HG03060 (cell line): ENCODE data around the gene SLC7A10.

Experiments
- ATAC-seq: cut with Tn5 transposase; IDR thresholded peaks from one replicate; pipeline ENCODE4 v1.9.1; 2021; ENCODE audit warnings: low read depth, moderate number of reproducible peaks; ENCODE audit not compliant: unreplicated experiment

SLC7A10 gene

DNA sequence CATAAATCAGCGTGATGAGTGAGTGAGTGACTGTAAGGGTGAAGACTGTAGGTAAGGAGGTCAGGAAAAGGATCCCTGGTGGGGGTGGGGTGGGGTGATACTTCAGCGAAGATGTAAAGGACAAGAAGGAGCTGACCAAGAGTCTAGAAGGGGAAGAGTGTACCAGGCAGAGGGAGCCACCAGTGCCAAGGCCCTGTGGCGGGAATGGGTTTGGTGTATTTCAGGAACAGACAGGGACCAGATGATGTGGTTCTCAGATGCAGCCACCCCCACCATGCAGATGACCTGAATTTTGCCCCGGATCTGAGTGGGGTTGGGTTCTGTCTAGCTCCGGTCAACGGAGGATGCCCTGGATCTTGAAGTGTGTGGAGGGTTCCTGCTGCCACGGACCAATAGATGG, 30.1 kb upstream of the SLC7A10 start:
- ATAC-seq: no peak

DNA sequence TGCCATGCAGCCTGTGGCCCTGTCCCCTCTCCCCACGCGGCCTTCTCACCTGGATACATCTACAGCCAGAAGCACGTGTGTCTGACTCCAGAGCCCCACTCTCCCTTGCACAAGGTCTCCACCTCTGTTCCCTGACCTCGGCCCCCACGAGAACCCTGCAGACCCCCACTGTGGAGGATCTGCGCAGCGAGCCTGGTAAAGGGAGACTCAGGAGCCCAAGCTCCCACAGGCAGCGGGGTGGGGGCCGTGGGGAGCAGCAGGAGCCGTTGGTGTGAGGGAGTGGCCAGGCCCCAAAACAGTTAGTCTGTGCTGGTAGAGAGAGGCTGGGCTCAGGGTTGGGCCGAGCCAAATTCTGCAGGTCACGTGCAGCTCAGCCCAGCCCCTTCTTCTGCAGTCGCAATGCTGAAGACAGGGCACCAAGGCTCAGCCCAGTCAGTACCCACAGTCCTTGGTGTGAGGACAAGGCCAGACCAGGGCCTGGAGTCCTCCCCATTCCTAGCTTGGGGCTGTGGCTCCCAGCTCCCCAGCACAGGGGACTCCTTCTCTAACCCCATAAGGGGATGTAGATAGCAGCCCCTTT, 28.7 kb upstream of the SLC7A10 start:
- no peak for ATAC-seq

DNA sequence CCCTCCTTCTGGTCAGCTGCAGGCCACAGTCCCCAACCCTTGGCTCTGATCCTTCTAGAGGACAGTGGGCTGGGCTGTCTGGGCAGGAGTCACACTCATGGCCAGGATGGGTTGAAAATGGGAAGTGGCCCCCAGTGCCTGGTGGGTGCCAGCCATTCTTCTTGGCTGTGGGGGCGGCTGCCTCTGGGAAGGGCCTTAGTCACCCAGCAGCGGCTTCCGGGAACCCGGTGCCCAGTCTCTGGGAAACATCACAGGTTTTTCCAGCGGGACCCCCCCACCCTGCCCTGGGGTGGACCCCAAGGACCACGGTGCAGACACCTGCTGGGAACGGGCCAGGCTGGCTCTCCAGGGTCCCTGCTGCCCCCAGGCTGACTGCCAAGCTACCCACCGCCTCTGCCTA, 27.3 kb upstream of the SLC7A10 start:
- ATAC-seq: no peak

DNA sequence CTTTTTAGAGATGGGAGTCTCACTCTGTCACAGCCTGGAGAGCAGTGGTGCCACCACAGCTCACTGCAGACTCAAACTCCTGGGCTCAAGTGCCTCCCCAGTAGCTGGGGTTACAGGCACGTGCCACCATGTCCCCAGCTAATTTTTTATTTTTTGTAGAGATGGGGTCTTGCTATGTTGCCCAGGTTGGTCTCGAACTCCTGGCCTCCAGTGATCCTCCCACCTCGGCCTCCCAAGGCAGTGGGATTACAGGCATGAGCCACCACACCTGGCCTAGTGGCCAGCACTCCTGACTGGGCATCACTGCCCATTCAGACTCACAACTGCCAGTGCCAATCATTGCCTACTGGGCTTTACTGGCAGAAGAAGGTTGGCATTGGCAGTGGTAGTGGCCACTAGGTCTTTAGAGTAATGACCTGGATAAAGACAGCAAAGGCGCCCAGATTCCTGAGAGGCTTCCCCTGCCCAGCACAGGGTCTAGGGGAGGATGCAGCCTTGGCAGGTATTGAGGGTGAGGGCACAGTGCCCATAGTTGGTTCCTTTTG, 26.8 kb upstream of the SLC7A10 start:
- no peak for ATAC-seq

DNA sequence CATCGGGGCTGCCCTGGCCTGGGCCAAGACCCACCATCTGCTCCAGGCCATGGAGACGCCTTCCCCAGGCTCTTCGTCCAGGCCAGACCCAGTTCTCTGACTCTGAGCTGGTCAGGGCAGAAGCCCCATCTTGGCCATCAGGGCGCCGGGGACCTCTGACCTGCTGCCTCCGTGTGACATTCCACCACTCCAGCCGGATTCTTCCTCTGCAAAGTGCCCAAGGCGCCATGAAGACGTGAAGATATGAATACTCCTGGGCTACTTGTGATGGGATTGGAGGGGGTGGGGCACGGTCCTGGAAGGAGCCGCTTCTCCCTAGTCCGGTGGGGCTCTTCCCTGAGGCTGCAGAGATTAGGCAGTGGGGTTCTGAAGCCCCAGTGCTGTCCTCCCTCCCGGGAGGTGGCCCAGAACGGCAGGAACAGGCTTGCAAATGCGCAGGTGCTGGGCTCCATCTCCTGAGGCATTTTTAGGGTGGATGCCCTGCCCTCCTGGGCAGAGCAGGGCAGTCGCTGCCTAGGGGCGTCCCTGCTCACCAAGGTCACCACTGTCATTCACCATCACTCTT, 26.0 kb upstream of the SLC7A10 start:
- no peak for ATAC-seq

DNA sequence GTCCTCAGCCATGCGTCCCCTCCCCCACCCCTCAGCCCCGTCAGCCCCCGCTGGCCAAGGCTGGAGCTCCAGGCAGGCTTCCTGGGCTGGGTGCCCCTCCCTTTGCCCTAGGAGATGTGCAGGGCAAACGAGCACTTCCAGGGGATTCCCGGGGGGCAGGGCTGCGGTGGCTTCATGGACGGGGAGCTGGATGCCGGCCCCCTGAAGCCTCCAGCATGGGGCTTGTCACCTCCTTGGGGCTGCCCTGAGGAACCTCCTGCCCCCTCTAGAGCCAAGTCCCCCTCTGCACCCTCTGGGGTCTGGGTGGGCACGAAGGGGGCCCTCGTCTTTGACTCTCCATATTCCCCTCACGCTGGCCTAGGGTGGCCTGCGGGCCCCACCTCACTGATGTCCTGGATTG, 25.4 kb upstream of the SLC7A10 start:
- no peak for ATAC-seq

DNA sequence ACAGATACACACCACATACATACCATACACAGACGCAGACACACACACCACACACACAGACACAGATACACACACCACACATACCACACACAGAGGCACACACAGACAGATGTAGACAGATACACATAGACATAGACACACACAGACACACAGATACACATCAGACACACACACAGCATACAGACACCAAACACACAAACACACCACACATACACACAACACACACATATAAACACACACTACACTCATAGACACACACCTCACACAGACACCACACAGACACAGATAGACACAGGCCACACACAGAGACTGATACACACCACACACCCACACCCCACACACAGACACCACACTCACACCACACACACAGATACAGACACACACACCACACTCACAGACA, 24.9 kb upstream of the SLC7A10 start:
- ATAC-seq: no peak

DNA sequence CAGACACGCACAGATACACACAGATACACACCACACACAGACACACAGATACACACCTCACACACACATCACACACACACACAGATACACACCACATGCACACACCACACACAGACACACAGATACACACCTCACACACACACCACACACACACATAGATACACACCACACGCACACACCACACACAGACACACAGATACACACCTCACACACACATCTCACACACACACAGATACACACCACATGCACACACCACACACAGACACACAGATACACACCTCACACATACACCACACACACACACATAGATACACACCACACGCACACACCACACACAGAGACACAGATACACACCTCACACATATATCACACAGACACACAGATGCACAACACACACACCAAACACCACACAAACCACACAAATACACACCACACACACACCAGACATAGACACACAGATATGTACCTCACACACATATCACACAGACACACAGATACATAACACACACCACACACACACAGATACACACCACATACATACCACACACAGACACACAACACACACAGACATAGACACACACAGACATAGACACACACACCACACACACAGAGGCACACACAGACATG, 24.2 kb upstream of the SLC7A10 start:
- ATAC-seq: no peak

DNA sequence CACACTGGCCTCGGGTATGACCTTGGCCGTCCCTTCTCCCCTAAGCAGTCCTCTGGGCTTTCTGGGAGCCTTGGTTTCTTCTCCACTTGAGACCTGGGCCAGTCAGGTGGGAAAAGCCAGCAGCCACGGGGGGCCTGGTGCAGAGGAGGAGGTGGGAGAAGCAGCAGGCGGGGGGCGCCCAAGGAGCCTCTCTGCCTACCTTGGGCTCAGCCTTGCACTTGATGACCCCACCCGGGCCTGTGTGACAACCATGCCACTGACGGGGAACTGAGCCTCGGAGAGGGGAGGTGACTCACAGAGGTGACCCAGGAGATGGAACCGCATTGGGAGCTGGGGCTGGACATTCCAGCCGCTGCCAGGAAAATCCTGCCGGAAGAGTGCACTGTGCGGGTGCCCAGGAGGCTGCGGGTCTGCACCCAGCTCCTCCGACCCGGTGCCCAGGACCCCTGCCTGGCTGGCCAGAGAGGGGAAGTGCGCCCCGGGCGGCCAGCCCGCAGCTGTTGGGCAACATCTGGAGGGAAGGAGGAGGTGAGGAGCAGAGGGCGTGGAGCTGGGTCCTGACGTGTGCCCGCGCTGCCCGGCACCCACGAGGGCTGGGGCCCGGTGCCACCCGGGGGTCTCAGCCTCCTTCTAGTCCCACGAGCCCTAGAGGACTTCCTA, 23.4 kb upstream of the SLC7A10 start:
- no peak for ATAC-seq

DNA sequence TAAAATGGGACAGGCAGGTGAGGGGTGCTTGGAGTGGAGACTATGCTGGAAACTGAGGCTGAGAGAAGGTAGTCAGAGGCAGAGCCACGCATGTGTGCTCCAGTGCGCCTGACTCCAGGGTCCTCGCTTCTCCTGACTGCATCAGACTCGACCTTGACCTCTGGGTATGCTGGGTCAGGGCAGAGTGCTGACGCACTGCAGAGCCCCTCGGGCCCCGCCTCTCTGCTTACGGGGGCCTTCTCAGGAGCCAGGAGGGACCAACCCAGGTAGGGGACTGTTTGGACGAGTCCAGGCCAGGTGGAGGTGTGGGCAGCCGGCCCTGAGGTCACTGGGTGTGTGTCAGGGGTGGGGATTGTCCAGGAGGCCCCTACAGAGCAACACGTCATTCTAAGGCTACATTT, 22.9 kb upstream of the SLC7A10 start:
- no peak for ATAC-seq

DNA sequence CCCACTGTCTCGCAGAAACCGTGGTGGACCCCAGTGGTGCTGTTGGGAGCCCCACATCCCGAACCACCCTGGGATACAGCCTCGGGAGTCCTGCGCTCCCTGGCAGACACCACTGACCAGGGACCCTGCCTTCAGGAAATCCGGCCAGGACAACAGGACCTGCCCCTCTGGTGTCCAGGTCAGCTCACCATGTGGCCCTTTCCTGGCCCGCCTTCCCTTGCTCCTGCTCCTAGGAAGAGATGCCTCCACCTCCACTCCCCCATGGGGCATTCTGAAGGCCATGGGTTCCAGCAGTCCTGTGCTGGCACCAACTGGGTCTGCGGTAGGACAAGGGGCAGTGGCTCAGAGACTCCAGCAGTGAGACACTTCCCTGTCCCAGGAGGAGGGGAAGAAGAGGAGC, 22.5 kb upstream of the SLC7A10 start:
- ATAC-seq: no peak

DNA sequence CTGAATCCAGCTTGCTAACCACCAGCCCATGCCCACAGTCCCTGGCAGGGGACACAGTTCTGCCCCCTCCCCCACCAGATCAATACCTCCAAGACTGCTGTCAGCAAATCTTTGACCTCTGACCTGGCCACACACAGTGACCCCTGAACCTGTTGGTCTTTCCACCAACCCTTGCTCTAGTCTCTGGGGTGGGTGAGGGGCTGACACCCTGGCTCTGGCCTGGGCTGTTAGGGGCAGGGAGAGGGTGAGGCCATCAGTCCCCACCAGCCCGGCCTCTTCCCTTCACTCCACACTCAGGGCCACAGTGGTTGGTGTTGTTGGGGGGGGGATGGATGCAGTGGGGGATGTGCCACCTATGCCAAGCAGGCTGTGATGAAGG, 21.8 kb upstream of the SLC7A10 start:
- ATAC-seq: no peak

DNA sequence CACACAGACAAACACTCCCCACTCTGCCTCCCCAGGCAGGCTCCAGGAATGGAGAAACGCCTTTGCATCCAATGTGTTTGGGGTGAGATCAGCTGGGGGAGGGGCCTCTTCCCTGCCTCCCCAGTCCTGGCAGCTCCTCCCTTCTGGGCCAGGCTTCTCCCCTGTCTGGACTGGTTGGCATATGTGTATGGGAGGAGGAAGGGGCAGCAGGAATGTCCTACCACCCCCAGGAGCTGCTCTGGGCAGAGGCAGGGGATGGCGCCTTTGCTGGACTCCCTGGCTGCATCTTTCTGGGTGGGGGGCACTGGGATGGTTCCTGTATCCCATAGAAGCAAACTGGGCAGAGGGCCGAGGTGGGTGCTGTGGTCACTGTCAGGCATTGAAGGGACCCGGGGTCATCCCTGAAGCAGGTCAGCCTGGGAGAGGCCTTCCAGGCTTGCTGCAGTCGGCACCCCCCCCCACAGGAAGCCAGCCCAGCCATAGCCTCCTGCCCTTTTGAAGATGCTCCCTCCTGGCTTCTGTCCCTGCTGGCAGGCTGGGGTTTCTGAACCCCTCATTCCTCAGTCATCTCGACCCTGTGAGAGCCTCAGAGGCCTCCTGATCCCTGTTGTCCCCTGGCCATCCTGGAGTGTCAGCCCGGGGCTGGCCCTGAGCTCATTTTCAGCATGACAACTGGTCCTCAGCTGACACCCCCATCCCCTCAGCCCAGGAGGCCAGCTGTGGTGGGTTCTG, 21.2 kb upstream of the SLC7A10 start:
- ATAC-seq: no peak

DNA sequence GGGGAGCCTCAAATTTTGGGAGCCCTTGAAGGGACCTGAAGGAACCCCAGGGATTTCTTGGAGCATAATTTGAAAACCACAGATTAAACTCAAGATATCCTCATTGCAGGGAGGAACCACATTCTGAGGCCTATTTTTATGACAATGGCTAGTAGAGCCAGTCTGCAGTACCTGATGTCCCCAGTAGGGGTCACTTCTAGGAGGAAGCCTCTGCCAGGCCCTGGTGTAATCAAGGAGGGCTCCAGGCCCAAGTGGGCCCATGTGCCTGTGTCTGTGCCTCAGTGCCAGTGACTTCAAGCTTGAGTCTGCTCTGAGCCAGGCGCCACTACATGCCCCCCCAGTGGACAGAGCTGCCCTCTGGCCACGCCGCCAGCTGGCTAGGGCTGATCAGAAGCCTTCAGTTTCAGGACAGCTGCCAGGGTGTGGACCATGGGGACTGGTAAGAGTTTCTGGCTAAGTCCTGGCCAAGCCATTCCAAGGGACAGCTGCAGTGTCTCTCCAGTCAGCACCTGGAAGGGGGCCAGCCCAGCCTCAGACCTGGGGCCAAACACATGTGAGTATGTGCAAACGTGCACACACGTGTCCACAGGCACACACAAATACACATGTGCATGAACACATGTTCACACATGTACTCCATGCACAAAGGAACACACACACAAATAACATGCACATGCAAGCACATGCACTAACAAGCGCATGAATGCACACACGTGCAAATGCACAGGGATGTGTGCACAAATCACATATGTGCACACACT, 20.5 kb upstream of the SLC7A10 start:
- no peak for ATAC-seq

DNA sequence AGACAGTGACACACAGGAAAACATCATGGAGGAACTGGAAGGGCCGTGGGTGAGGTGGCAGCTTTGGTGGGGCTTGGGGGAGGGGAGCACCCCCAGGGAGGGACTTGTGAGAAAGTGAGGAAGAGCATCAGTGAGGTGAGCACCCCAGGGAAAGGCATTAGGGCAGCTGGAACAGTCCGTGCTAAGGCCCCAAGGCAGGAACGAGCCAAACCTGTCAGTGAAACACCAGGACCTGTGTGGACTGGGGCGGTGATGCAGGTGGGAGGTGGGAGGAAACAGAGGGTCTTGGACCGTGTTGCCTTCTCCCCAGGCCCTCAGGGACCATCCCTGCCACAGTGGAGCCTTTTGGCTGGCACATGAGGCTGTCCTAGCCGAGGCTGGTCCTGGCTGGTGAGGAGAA, 17.3 kb upstream of the SLC7A10 start:
- ATAC-seq: no peak

DNA sequence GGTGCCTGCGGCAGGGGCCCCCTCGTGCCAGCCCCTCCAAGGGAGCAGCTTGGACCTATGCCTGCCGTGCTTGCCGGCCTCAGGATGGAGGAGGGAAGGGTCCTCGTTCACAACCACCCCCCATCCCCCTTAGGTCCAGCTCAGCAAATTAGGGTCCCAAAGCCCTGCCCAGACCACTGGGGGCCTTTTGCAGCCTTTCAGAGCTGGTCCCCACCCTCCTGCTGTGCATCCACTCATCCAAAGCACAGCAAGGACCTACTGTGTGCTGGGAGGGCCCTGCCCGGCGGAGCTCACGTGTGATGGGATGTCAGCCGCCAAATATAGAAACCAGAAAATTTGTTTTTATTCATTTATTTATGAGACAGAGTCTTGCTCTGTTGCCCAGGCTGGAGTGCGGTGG, 16.5 kb upstream of the SLC7A10 start:
- ATAC-seq: no peak

DNA sequence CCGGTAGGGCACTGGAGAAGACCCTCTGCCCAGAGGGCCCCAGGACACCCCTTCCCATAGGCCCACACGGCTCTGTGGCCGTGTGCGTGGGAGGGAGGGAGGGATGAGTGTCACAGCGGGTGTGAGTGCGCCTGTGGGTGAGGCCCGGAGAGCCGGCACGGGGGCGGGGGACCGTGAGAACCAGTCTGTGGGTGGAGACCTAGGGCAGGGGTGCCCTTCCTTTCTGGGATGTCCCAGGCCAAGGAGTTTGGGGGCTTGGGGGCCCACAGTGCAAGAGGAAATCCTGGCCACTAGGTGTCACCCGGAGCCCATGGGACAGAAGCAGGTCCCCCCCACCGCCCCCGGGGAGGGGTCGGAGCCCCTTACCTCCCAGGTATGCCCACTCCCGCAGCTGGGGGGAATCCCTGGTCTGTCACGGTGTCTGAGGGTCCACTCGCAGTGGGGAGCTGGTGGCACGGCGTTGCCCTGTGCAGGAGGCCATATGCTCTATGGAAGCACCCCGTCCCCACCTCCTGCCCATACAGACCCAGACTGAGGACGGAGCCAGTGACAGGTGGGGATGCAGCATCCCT, 16.0 kb upstream of the SLC7A10 start:
- no peak for ATAC-seq

DNA sequence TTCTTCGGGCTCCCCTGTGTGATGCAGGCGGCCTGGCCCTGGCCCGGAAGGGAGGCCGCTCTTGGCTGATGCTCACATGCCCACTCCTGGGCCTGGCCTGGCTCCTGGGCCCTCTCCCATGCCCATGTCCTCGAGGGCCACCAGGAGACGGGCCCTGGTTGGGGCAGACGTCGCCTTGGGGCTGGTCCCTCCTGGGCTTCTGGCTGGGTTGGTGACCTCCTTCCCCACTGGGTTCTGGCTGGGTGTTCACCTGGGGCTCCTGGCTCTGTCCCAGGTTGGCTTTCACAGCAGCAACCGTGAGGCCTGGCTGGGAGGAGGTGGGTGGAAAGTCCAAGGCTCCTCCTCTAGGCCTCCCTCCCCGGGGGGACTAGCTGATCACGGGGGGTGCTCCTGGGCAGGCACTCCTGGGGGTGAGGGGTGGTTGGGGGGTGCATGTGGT, 15.5 kb upstream of the SLC7A10 start:
- no peak for ATAC-seq

DNA sequence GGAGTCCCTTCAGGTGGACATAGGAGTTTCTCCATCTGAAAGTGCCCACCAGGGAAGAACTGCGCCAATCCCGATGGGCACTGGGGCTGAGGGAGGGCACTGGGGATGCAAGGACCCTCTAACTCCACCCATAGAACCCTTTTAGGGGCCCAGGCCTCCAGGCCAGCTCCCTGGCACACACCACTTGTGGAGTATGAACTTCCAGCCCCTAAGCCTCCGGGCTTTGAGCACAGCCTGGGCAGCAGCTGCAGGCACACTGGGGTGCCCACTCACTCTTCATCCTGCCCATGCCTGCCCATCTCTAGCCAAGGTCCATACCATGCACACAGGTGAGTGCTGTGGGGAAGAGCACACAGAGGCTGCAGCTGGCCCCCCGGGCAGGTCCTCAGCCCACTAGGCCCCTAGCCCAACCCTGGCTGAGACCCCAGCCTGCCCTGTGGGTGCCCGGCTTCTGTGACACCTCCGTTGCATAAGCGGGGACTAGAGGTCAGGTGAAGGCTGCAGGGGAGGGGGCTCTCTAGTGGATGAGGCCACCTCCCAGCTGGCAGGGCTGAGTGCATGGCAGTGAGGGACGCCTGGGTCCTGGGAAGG, 14.6 kb upstream of the SLC7A10 start:
- ATAC-seq: no peak
